ENCODE data around the gene SLC6A18.

SLC6A18 gene

GRCh38 chr5:1204693-1205242 is 20.4 kb upstream of the SLC6A18 start:
- no peak for DNase-seq

- no peak for DNase-seq
Measured at GRCh38 chr5:1205255-1206180, 19.7 kb upstream of the SLC6A18 start.

GRCh38 chr5:1206521-1207412 is 18.4 kb upstream of the SLC6A18 start:
- DNase-seq: no peak

GRCh38 chr5:1207555-1207954 is 17.6 kb upstream of the SLC6A18 start:
- DNase-seq: no peak

GRCh38 chr5:1208221-1208742 is 16.9 kb upstream of the SLC6A18 start:
- no peak for DNase-seq

- DNase-seq: no peak
Measured at GRCh38 chr5:1208743-1209488, 16.3 kb upstream of the SLC6A18 start.

- DNase-seq: no peak
Measured at GRCh38 chr5:1209489-1209852, 15.7 kb upstream of the SLC6A18 start.

GRCh38 chr5:1209896-1210776 is 15.0 kb upstream of the SLC6A18 start:
- DNase-seq: no peak

- no peak for DNase-seq
Measured at GRCh38 chr5:1210832-1211251, 14.3 kb upstream of the SLC6A18 start.

GRCh38 chr5:1211701-1212100 is 13.5 kb upstream of the SLC6A18 start:
- DNase-seq: no peak

GRCh38 chr5:1212271-1212670 is 12.9 kb upstream of the SLC6A18 start:
- no peak for DNase-seq

GRCh38 chr5:1212881-1213280 is 12.3 kb upstream of the SLC6A18 start:
- no peak for DNase-seq

- no peak for DNase-seq
Measured at GRCh38 chr5:1213508-1214162, 11.5 kb upstream of the SLC6A18 start.

GRCh38 chr5:1214163-1214935 is 10.8 kb upstream of the SLC6A18 start:
- no peak for DNase-seq

- no peak for DNase-seq
Measured at GRCh38 chr5:1214936-1215220, 10.3 kb upstream of the SLC6A18 start.

GRCh38 chr5:1215320-1216096 is 9.7 kb upstream of the SLC6A18 start:
- DNase-seq: no peak

- DNase-seq: no peak
Measured at GRCh38 chr5:1216211-1216917, 8.8 kb upstream of the SLC6A18 start.

- DNase-seq: no peak
Measured at GRCh38 chr5:1216918-1217295, 8.3 kb upstream of the SLC6A18 start.

All from fibroblast of skin of right quadriceps (primary cell).